Psoas muscle (tissue), 8 donors: ENCODE data around the gene NUMB. TPM values are rescaled to one million over a fixed set of nuclear protein-coding genes. Genes with fewer than 3 reads are reported as not detected.

ENCODE experiments used
- ATAC-seq, 4 donors: fragments of 200-7000 bp; cut with Tn5 transposase; one replicate each; pipeline ENCODE4 v1.9.1; 2020; ENCODE audit warnings: moderate library complexity in 3 of 4, mild to moderate bottlenecking in 2 of 4
- DNase-seq, 2 donors: peaks; one replicate each; pipeline ENCODE4 v3.0.0-alpha.2; 2020
- H3K27ac ChIP-seq: fragments of 200-600 bp; one replicate; pipeline ENCODE4 v1.8.0; 2022
- H3K27me3 ChIP-seq, 3 donors: fragments of 200-600 bp in 1 of 3; one replicate each; pipeline versions ENCODE4 v1.6.1 to v1.8.0; 2013 to 2022; ENCODE audit warnings: low read length in 2 of 3, mild to moderate bottlenecking in 2 of 3, moderate library complexity in 1 of 3; ENCODE audit not compliant: insufficient read depth in 3 of 3
- H3K36me3 ChIP-seq, 2 donors: fragments of 200-600 bp in 1 of 2; one replicate each; pipeline versions ENCODE4 v1.6.1 to v1.8.0; 2013 to 2022; ENCODE audit warnings: low read depth in 1 of 2, mild to moderate bottlenecking in 1 of 2, moderate library complexity in 1 of 2; ENCODE audit not compliant: insufficient read depth in 1 of 2
- H3K4me1 ChIP-seq: fragments of 200-600 bp; one replicate; pipeline ENCODE4 v1.8.0; 2022
- H3K4me3 ChIP-seq: fragments of 200-600 bp; one replicate; pipeline ENCODE4 v1.8.0; 2022; ENCODE audit warnings: mild to moderate bottlenecking
- H3K9me3 ChIP-seq: fragments of 200-600 bp; one replicate; pipeline ENCODE4 v1.8.0; 2022
- CTCF ChIP-seq: fragments of 200-600 bp; IDR thresholded peaks from one replicate; pipeline ENCODE4 v1.8.0; 2022; ENCODE audit warnings: antibody characterized with exemption
- WGBS, 3 donors: extraction: QIAGEN DNeasy Blood & Tissue Kit; methylation state at CpG; one replicate each; pipeline versions ENCODE4 v1.1.6 to v1.1.7; 2013; 5-methylcytosine and 5-hydroxymethylcytosine counted together
- intact Hi-C, 2 donors: fragments of 100-400 bp; cut with DNase I; formaldehyde crosslinking; loops; one replicate each; pipeline versions ENCODE4 v1.11.0 to v1.14.2; 2022
- polyA plus RNA-seq, 3 donors: library from polyadenylated mRNA; stranded (reverse); fragments of 200-250 nt; gene quantifications; one replicate each; pipeline ENCODE4 v1.2.3, GENCODE V29; 2013
- total RNA-seq, 4 donors: library from RNA; stranded (reverse); fragmentation: NEBNext Ultra II Directional in 2 of 4; extraction: Animal tissue kit (Norgen Biotek cat#: 25700) in 2 of 4; gene quantifications; one replicate each; pipeline versions ENCODE4 v1.2.1 to v1.2.4, GENCODE V29; 2021 to 2023
- donor health status: healthy with polysubstance abuse.
- donor health status: DM: no; HTN: no; CAD: no; lungs with moderate emphysema.
- donor health status: Bipolar disorder and iron deficiency.
- donor health status: healthy.
- donor health status: DM: yes; HTN: yes; CAD: no.
- donor health status: DM: no; HTN: no; CAD: no.
- donor health status: DM: no; HTN: no; CAD: no.
- donor health status: DM: yes; HTN: yes; CAD: no.

Gene NUMB
- total and polyA plus RNA-seq, 7 donors: 12.5 to 26.4 (median 24.6) TPM

- Histone ChIP-seq H3K27ac (no peak overlapping the region), H3K36me3 (no peaks in the 10 kb centered on the region), H3K4me3 (no peak overlapping the region), H3K27me3 (peaks cover 0 to 5% (median 0%) of the 10 kb centered on the region in 3 donors), H3K9me3 (no peaks in the 10 kb centered on the region), H3K4me1 (peaks cover under 1% of the 10 kb centered on the region)
- no peak for TF ChIP-seq CTCF
- intact Hi-C loops: no loop called here
- no peak for ATAC-seq
- 85 to 88% (median 85%) methylated on average over 23 of the region's 23 CpGs for WGBS, 3 donors
- no peak for DNase-seq
These were observed 194.1 kb downstream of the NUMB start for GRCh38 chr14:73264080-73264884.

DNA sequence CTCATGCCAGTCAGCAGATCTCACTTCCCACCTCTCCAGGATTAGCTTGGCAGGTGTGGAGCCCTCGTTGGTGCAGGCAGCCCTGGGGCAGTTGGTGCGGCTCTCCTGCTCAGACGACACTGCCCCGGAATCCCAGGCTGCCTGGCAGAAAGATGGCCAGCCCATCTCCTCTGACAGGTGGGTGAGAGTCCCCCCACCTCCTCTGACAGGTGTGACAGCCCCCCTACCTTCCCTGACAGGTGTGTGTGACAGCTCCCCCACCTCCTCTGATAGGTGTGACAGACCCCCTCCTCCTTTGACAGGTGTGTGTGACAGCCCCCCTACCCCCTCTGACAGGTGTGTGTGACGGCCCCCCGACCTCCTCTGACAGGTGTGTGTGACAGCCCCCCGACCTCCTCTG lies 194.7 kb downstream of the NUMB start:
- Histone ChIP-seq H3K4me1 (no peaks in the 10 kb centered on the region), H3K36me3 (no peaks in the 10 kb centered on the region), H3K4me3 (no peak overlapping the region), H3K27me3 (peaks cover 0 to 5% (median 0%) of the 10 kb centered on the region in 3 donors), H3K9me3 (no peaks in the 10 kb centered on the region), H3K27ac (no peak overlapping the region)
- 59 to 70% (median 65%) methylated on average over 7 of the region's 7 CpGs for WGBS, 3 donors
- DNase-seq: no peak
- TF ChIP-seq CTCF: no peak
- intact Hi-C loops: no loop called here
- no peak for ATAC-seq

- Histone ChIP-seq H3K4me3 (no peak overlapping the region), H3K4me1 (no peaks in the 10 kb centered on the region), H3K27me3 (peaks cover 0 to 5% (median 0%) of the 10 kb centered on the region in 3 donors), H3K27ac (no peak overlapping the region), H3K9me3 (no peaks in the 10 kb centered on the region), H3K36me3 (no peaks in the 10 kb centered on the region)
- no peak for ATAC-seq
- intact Hi-C loops: no loop called here
- TF ChIP-seq CTCF: no peak
- DNase-seq: no peak
- whole genome bisulfite sequencing, 3 donors: 82 to 91% (median 87%) methylated on average over 20 of the region's 20 CpGs
These were observed 195.7 kb downstream of the NUMB start for GRCh38 chr14:73262427-73263183.

GRCh38 chr14:73261520-73262426 lies 196.6 kb downstream of the NUMB start:
- no peak for DNase-seq
- intact Hi-C loops: no loop called here

More at GRCh38 chr14:73261520-73262426, 196.6 kb downstream of the NUMB start:
- no peaks in the 10 kb centered on the region for H3K9me3 ChIP-seq
- no peaks in the 10 kb centered on the region for H3K36me3 ChIP-seq
- H3K27ac ChIP-seq: no peak overlapping the region
- TF ChIP-seq CTCF: no peak
- H3K4me1 ChIP-seq: no peaks in the 10 kb centered on the region
- peaks cover 0 to 5% (median 0%) of the 10 kb centered on the region in 3 donors for H3K27me3 ChIP-seq
- no peak overlapping the region for H3K4me3 ChIP-seq
- 88 to 89% (median 88%) methylated on average over 15 of the region's 15 CpGs for WGBS, 3 donors
- no peak for ATAC-seq
